Mesendoderm (in vitro differentiated cells): Measurements from ENCODE around the gene ISCA1. TPM values are rescaled to one million over a fixed set of nuclear protein-coding genes. Genes with fewer than 3 reads are reported as not detected.

Experiments used
- DNase-seq: peaks from one replicate; pipeline ENCODE4 v3.0.0; 2013
- H2AK5ac ChIP-seq: 2 replicates; pipeline ENCODE4 v1.6.1; 2013; ENCODE audit warnings: low read length, inconsistent platforms
- H2BK120ac ChIP-seq: 2 replicates; pipeline ENCODE4 v1.6.1; 2013; ENCODE audit warnings: low read depth, mild to moderate bottlenecking, low read length, moderate library complexity, mixed read lengths
- H2BK15ac ChIP-seq: replicated peaks from 2 replicates; pipeline ENCODE4 v1.6.1; 2013; ENCODE audit warnings: low read depth, mild to moderate bottlenecking, moderate library complexity
- H2BK5ac ChIP-seq: 2 replicates; pipeline ENCODE4 v1.6.1; 2013; ENCODE audit warnings: low read length, inconsistent platforms
- H3K18ac ChIP-seq: 2 replicates; pipeline ENCODE4 v1.6.1; 2013; ENCODE audit warnings: mild to moderate bottlenecking, low read length, mixed read lengths
- H3K23ac ChIP-seq: one replicate; pipeline ENCODE4 v1.6.1; 2013; ENCODE audit warnings: low read length
- H3K27ac ChIP-seq: 2 replicates; pipeline ENCODE4 v1.5.1; 2013; ENCODE audit warnings: low read depth, mild to moderate bottlenecking, inconsistent platforms, low read length, moderate library complexity
- H3K27me3 ChIP-seq: 2 replicates; pipeline ENCODE4 v1.6.1; 2013; ENCODE audit warnings: low read length, control low read depth, mild to moderate bottlenecking, inconsistent platforms; ENCODE audit not compliant: insufficient read depth, poor library complexity
- H3K36me3 ChIP-seq: 2 replicates; pipeline ENCODE4 v1.6.1; 2013; ENCODE audit warnings: low read length, inconsistent platforms; ENCODE audit not compliant: control insufficient read depth, insufficient read depth
- H3K4ac ChIP-seq: one replicate; pipeline ENCODE4 v1.6.1; 2013; ENCODE audit warnings: low read depth, mild to moderate bottlenecking, low read length, moderate library complexity
- H3K4me1 ChIP-seq: 2 replicates; pipeline ENCODE4 v1.6.1; 2013; ENCODE audit warnings: low read depth, low read length, inconsistent platforms; ENCODE audit not compliant: control insufficient read depth
- H3K4me2 ChIP-seq: 2 replicates; pipeline ENCODE4 v1.6.1; 2013; ENCODE audit warnings: low read length
- H3K4me3 ChIP-seq: 2 replicates; pipeline ENCODE4 v1.5.1; 2013; ENCODE audit warnings: mild to moderate bottlenecking, low read length
- H3K56ac ChIP-seq: one replicate; pipeline ENCODE4 v1.6.1; 2013; ENCODE audit warnings: low read length
- H3K79me1 ChIP-seq: 2 replicates; pipeline ENCODE4 v1.6.1; 2013; ENCODE audit warnings: low read length, inconsistent platforms
- H3K79me2 ChIP-seq: 2 replicates; pipeline ENCODE4 v1.6.1; 2013; ENCODE audit warnings: mild to moderate bottlenecking, low read length; ENCODE audit not compliant: control insufficient read depth, insufficient read depth
- H3K9ac ChIP-seq: 2 replicates; pipeline ENCODE4 v1.6.1; 2013; ENCODE audit warnings: low read length, inconsistent platforms
- H4K5ac ChIP-seq: one replicate; pipeline ENCODE4 v1.6.1; 2013; ENCODE audit warnings: low read length
- H4K8ac ChIP-seq: one replicate; pipeline ENCODE4 v1.6.1; 2013; ENCODE audit warnings: low read depth, mild to moderate bottlenecking, control low read depth, low read length, moderate library complexity
- WGBS: extraction: QIAGEN DNeasy Blood & Tissue Kit; methylation state at CpG from one replicate; pipeline ENCODE4 v1.1.7; 2013; ENCODE audit warnings: low lambda C conversion rate, missing lambda C conversion rate; ENCODE audit not compliant: insufficient coverage; ENCODE audit errors: extremely low coverage; 5-methylcytosine and 5-hydroxymethylcytosine counted together
- small RNA-seq: library from polyadenylated mRNA; stranded (forward); fragments of <200 nt; extraction: miRNeasy Mini kit (QIAGEN cat#:217004); gene quantifications from one replicate; pipeline ENCODE3, GENCODE V24; 2013; ENCODE audit not compliant: insufficient read depth

The ISCA1 gene

DNA sequence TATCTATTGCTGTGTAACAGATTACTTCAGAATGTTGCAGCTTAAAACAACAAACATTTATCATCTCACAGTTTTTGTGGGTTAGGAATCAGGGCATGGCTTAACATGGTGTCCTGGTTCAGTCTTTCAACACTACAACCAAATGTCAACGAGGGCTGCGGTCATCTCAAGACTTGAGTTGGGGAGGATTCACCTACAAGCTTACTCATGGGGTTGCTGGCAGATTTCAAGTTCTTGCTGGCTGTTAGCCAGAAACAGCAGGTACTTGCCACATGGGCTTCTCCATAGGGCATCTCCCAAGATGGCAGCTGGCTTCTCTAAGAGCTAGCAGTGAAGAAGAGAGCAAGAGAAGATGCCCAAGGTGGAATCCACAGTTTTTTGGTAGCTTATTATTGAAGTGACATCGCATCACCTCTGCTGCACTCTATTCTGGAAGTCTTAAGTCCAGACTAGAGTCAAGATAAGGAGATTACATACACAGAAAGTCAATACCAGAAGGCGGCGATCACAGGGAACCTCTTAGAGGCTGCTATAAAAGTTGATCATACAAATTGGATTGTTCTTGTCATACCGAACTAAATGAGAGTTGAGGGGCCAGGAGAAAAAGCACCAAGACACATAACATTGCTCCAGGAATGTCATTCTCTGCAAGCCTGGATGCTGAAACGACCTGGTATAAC lies 65.1 kb downstream of the ISCA1 start:
- H3K4ac ChIP-seq: no peak overlapping the region
- no peaks in the 10 kb centered on the region for H3K79me2 ChIP-seq
- H2BK120ac ChIP-seq: no peak overlapping the region
- no peak overlapping the region for H3K27ac ChIP-seq
- H3K36me3 ChIP-seq: no peaks in the 10 kb centered on the region
- H3K18ac ChIP-seq: no peak overlapping the region
- DNase-seq: no peak
- no peak overlapping the region for H3K23ac ChIP-seq
- no peak overlapping the region for H3K9ac ChIP-seq
- H3K4me2 ChIP-seq: no peak overlapping the region
- no peak overlapping the region for H3K4me3 ChIP-seq
- H2AK5ac ChIP-seq: no peak overlapping the region
- no peaks in the 10 kb centered on the region for H3K79me1 ChIP-seq
- no peak overlapping the region for H4K5ac ChIP-seq
- no peaks in the 10 kb centered on the region for H3K4me1 ChIP-seq
- H2BK15ac ChIP-seq: no peak overlapping the region
- no CpG with 5 or more reads among the region's 7 CpGs for WGBS
- H3K56ac ChIP-seq: no peak overlapping the region
- no peak overlapping the region for H4K8ac ChIP-seq
- H3K27me3 ChIP-seq: no peaks in the 10 kb centered on the region
- no peak overlapping the region for H2BK5ac ChIP-seq

Small RNA genes lying within 50 kb of the gene (small RNA-seq; reads per million reads assigned to genes)
- gene AL137849.1 (not detected), gene RN7SKP264 (not detected)
